ENCODE measurements around the gene WDHD1. TPM values are rescaled to one million over a fixed set of nuclear protein-coding genes. Genes with fewer than 3 reads are reported as not detected.
"Not testable (repeated sequence)": the region's sequence is repeated elsewhere in the genome, so short reads cannot be mapped to it uniquely, and the experiment has no call there.

The WDHD1 gene
- total RNA-seq, 1 donor: 4.3 TPM

GRCh38 chr14:55065411-55065810 is 38.5 kb upstream of the WDHD1 start:
- H3K27ac ChIP-seq (ENCODE audit: low read depth, low read length): no peak overlapping the region
- no peak overlapping the region for H3K4me3 ChIP-seq (ENCODE audit: insufficient read depth, low read length)
- H3K36me3 ChIP-seq (ENCODE audit: insufficient read depth, low read length): peaks cover 59% of the 10 kb centered on the region
- H3K79me2 ChIP-seq (ENCODE audit: insufficient read depth, low read length): peaks cover 46% of the 10 kb centered on the region
- no peak for DNase-seq (ENCODE audit: insufficient read length, low spot score, missing footprints)
- no peak overlapping the region for H2AFZ ChIP-seq (ENCODE audit: low read length)
- no peaks in the 10 kb centered on the region for H3K9me3 ChIP-seq (ENCODE audit: low read depth, low read length)
- H3K4me2 ChIP-seq (ENCODE audit: insufficient read depth, low read length): no peak overlapping the region
- H4K20me1 ChIP-seq (ENCODE audit: insufficient read depth, low read length): peaks cover 29% of the 10 kb centered on the region
- TF ChIP-seq CTCF (IDR thresholded peaks at IDR 0.05; ENCODE audit: extremely low read depth, low read depth, low read length): no peak
- H3K27me3 ChIP-seq (ENCODE audit: insufficient read depth, low read length): no peaks in the 10 kb centered on the region
- peaks cover under 1% of the 10 kb centered on the region for H3K4me1 ChIP-seq (ENCODE audit: insufficient read depth, low read length)

GRCh38 chr14:55064896-55065295 is 38.0 kb upstream of the WDHD1 start:
- not testable (repeated sequence) for DNase-seq (ENCODE audit: insufficient read length, low spot score, missing footprints); H3K27ac ChIP-seq (ENCODE audit: low read depth, low read length); H3K27me3 ChIP-seq (ENCODE audit: insufficient read depth, low read length); H3K9me3 ChIP-seq (ENCODE audit: low read depth, low read length); H3K4me1 ChIP-seq (ENCODE audit: insufficient read depth, low read length); H2AFZ ChIP-seq (ENCODE audit: low read length); H3K4me2 ChIP-seq (ENCODE audit: insufficient read depth, low read length); H3K4me3 ChIP-seq (ENCODE audit: insufficient read depth, low read length)
- Histone ChIP-seq H3K79me2 (ENCODE audit: insufficient read depth, low read length) (peaks cover 51% of the 10 kb centered on the region), H3K36me3 (ENCODE audit: insufficient read depth, low read length) (peaks cover 59% of the 10 kb centered on the region), H4K20me1 (ENCODE audit: insufficient read depth, low read length) (peaks cover 30% of the 10 kb centered on the region)

- Histone ChIP-seq H3K4me1 (ENCODE audit: insufficient read depth, low read length) (no peaks in the 10 kb centered on the region), H3K36me3 (ENCODE audit: insufficient read depth, low read length) (peaks cover 59% of the 10 kb centered on the region)
These were observed 35.8 kb upstream of the WDHD1 start for GRCh38 chr14:55062517-55063351.

GRCh38 chr14:55059333-55059732 is 32.4 kb upstream of the WDHD1 start:
- peaks cover 94% of the 10 kb centered on the region for H3K79me2 ChIP-seq (ENCODE audit: insufficient read depth, low read length)
- H4K20me1 ChIP-seq (ENCODE audit: insufficient read depth, low read length): peaks cover 67% of the 10 kb centered on the region
- H3K36me3 ChIP-seq (ENCODE audit: insufficient read depth, low read length): peaks cover 51% of the 10 kb centered on the region

More at GRCh38 chr14:55062517-55063351, 35.8 kb upstream of the WDHD1 start:
- Histone ChIP-seq H3K4me2 (ENCODE audit: insufficient read depth, low read length) (no peak overlapping the region), H3K27ac (ENCODE audit: low read depth, low read length) (no peak overlapping the region), H4K20me1 (ENCODE audit: insufficient read depth, low read length) (peaks cover 47% of the 10 kb centered on the region), H3K9me3 (ENCODE audit: low read depth, low read length) (no peaks in the 10 kb centered on the region), H2AFZ (ENCODE audit: low read length) (no peak overlapping the region), H3K27me3 (ENCODE audit: insufficient read depth, low read length) (no peaks in the 10 kb centered on the region), H3K4me3 (ENCODE audit: insufficient read depth, low read length) (no peak overlapping the region), H3K79me2 (ENCODE audit: insufficient read depth, low read length) (peaks cover 72% of the 10 kb centered on the region)
- TF ChIP-seq CTCF (IDR thresholded peaks at IDR 0.05; ENCODE audit: extremely low read depth, low read depth, low read length): no peak
- DNase-seq (ENCODE audit: insufficient read length, low spot score, missing footprints): no peak

More at GRCh38 chr14:55059333-55059732, 32.4 kb upstream of the WDHD1 start:
- Histone ChIP-seq H3K27me3 (ENCODE audit: insufficient read depth, low read length) (no peaks in the 10 kb centered on the region), H3K4me2 (ENCODE audit: insufficient read depth, low read length) (no peak overlapping the region), H3K27ac (ENCODE audit: low read depth, low read length) (no peak overlapping the region), H3K9me3 (ENCODE audit: low read depth, low read length) (no peaks in the 10 kb centered on the region), H3K4me3 (ENCODE audit: insufficient read depth, low read length) (no peak overlapping the region), H2AFZ (ENCODE audit: low read length) (no peak overlapping the region), H3K4me1 (ENCODE audit: insufficient read depth, low read length) (no peaks in the 10 kb centered on the region)
- no peak for DNase-seq (ENCODE audit: insufficient read length, low spot score, missing footprints)
- no peak for TF ChIP-seq CTCF (IDR thresholded peaks at IDR 0.05; ENCODE audit: extremely low read depth, low read depth, low read length)

All from osteoblast (primary cell).